ENCODE results near the gene CHST3.
"Not testable (repeated sequence)": the region's sequence is repeated elsewhere in the genome, so short reads cannot be mapped to it uniquely, and the experiment has no call there.

The CHST3 gene, protein sequence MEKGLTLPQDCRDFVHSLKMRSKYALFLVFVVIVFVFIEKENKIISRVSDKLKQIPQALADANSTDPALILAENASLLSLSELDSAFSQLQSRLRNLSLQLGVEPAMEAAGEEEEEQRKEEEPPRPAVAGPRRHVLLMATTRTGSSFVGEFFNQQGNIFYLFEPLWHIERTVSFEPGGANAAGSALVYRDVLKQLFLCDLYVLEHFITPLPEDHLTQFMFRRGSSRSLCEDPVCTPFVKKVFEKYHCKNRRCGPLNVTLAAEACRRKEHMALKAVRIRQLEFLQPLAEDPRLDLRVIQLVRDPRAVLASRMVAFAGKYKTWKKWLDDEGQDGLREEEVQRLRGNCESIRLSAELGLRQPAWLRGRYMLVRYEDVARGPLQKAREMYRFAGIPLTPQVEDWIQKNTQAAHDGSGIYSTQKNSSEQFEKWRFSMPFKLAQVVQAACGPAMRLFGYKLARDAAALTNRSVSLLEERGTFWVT

DNA sequence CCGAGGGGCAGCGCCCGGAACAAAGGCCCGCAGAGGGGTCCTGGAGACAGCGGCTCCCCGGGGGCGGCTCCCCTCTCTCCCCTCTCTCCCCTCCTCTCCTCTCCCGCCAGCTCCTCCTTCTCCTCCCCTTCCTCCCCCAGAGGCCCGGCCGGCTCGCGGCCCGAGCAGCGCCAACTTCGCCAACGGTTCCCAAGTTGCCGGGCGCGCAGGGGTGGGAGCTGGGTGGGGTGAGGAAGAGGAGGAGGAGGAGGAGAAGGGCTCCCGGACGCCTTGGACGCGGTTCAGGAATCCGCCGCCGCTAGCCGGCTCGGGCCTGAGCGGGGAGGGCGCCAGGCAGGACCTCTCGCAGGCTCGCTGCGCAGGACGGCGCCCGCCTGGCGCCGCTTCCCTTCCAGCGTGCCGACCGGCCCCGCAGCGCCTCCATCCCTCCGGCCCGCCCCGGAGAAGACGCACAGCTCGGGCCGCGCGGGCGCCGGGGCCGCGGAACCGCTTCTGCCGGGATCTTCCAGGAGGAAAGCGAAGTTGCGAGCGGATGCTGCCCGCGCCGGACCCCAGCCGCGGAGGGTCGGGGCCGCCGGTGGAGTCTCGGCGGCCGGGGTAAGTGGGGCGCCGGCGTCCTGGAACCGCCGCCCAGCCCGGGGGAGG, at the start of gene CHST3:
CHST3 (plus strand) TSS at position 298 of the 645 bp plus-strand sequence. CDS start 41,448 bp downstream, outside the sequence.
- no peak for DNase-seq

DNA sequence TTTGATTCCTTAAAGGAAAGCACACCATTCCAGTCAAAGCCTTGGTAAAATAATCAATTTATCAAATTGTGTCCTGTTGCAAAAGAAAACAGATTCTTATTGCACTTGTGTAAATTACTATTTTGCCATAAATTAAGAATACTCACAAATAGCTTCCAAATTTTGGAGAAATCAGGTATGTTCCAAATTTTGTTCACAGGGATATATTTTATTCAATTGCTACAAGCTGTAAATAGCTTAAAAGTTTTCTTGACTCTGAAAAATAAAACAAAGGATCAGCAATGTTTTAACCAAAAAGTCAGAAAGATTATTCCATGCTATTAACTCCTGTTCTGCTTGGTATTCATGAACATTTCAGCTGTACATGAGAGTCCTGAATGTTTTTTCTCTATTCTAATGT, 47.4 kb upstream of the CHST3 start:
- no peak for DNase-seq

DNA sequence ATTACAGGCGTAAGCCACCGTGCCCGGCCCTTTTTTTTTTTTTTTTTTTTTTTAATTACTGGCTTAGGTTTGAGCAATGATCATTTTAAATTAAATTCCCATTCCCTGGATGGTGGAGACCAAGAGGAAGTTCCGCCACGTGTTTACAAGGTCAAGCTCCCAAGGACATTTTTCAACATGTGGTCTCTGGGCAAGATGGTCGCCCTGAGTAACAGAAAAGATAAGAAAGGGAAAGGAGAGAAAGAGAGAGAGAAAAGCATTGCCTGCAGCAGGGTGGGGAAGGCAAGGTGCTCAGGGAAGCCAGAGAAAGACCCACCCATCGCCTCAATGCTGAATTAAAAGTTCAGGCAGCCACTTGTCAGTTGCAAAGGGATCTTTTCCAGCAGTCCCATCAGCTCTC, 45.2 kb upstream of the CHST3 start:
- DNase-seq, result no peak

DNA sequence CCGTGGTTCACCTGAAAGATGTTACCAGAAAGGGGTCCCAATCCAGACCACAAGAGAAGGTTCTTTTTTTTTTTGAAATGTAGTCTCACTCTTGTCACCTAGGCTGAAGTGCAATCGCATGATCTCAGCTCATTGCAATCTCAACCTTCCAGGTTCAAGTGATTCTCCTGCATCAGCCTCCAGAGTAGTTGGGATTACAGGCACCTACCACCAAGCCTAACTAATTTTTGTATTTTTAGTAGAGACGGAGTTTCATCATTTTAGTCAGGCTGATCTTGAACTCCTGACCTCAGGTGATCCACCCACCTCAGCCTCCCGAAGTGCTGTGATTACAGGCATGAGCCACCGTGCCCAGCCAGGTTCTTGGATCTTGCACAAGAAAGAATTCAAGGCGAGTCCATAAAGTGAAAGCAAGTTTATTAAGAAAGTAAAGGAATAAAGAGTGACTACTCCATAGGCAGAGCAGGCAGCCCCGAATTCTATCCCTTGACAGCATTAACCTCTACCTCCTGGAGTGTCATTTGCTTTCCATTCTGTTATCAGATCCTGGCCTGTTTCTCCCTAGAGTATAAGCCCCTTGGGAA, 44.1 kb upstream of the CHST3 start:
- not testable (repeated sequence) for DNase-seq

DNA sequence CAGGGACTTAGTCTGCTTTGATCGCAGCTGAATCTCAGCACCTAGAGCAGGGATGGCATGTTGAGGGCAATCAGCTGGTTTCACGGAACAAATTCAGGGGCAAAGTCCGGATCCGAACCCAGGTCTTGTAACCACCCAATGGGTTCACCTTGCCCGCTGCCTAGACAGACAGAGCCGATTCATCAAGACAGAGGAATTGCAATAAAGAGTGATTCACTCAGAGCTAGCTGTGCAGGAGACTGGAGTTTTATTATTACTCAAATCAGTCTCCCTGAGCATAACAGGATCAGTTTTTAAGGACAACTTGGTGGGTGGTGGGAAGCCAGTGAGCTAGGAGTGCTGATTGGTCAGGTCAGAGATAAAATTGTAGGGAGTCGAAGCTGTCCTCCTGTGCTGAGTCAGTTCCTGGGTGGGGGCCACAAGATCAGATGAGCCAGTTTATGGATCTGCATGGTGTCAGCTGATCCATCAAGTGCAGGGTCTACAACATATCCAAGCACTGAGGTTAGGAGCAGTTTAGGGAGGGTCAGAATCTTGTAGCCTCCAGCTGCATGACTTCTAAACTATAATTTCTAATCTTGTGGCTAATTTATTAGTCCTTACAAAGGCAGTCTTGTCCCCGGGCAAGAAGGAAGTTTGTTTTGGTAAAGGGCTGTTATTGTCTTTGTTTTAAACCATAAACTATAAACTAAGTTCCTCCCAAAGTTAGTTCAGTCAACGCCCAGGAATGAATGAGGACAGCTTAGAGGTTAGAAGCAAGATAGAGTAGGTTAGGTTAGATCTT, 43.5 kb upstream of the CHST3 start:
- no peak for DNase-seq

- no peak for DNase-seq
Measured at GRCh38 chr10:71921324-71922027, 42.7 kb upstream of the CHST3 start.

- DNase-seq, result no peak
Measured at GRCh38 chr10:71923138-71923692, 41.0 kb upstream of the CHST3 start.

GRCh38 chr10:71924771-71925170, 39.4 kb upstream of the CHST3 start:
- no peak for DNase-seq

DNA sequence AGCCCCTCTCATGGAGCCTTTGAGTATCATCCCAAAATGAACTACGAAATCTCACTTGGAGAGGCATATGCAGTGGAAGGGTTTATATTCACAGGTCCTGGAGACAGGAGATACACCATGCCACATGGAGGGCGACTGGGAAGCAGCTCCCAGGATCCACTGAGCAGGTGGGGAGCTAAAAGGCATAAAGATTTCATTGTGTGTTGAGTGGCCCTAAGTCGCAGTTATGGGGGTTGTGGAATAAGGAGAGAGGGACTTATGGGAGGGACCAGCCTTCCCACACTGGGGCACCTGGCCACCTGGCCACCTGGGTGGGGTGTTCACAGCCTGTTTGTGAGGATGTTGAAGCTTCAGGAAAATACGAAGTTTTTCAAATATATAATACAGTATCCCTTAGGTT, 37.0 kb upstream of the CHST3 start:
- no peak for DNase-seq

DNA sequence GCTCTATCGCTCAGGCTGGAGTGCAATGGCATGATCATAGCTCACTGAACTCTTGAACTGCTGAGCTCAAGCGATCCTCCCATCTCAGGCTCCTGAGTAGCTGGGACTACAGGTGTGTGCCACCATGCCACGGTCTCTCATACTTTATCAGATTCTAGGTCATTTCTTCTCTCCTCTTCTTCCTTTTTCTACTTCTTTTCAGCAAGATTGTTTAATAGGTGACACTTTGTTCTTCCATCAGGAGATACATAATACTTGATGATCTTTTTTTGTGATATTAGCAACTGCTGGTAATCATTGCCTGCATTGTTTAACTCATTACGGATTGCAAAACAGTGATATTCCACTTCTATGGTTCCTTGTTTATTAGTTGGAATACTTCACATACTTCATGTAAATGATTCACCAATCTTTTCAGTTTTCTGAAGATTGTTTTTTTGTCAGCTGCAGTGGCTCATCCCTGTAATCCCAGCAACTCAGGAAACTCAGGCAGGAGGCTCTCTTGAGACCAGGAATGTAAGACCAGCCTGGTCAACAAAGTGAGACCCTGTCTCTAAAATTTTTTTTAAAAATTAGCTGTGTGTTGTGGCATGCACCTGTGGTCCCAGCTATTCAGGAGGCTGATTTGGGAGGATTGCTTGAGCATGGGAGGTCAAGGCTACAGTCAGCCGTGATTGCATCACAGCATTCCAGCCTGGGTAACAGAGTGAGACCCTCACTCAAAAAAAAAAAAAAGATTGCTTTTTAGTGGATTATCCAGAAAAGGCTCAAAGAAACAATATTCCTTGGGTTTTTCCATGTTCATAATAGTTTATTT, 36.2 kb upstream of the CHST3 start:
- no peak for DNase-seq

GRCh38 chr10:71931295-71931694, 32.9 kb upstream of the CHST3 start:
- no peak for DNase-seq

DNA sequence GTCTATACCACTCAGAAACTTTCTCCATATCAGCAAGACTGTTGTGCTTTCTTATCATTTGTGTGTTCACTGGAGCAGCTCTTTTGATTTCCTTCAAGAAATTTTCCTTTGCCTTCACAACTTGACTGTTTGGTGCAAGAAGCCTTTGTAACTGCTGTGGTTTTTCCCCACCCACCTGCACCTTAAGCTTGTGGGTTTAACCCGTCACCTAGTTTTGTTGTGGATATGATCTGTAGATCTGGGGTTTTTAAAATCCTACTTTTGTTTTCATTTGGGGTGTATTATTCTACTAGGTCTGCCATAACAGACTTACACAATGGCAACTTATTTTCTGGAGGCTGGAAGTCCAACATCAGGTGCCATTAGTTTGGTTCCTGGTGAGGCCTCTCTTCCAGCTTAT, 30.5 kb upstream of the CHST3 start:
- no peak for DNase-seq

DNA sequence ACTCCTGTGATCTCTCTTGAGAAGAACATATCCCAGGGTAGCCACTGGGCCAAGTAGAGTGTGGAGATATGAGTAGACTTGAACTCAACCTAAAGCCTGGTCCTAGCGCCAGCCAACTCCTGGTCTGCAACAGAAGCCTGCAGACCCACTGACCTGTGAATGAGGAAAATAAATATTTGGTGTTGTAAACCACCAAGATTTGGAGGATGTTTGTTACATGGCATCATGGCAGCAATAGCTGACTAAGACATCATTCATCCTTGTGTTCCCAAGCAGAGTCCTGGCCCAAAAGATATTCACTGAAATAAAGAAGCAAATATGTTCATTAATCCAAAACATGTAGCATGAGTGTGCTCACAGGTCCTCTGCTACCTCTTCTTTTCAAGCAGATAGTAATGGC, 26.0 kb upstream of the CHST3 start:
- DNase-seq, result no peak

- no peak for DNase-seq
Measured at GRCh38 chr10:71939304-71939703, 24.9 kb upstream of the CHST3 start.

- DNase-seq, result no peak
Measured at GRCh38 chr10:71939861-71940474, 24.2 kb upstream of the CHST3 start.

GRCh38 chr10:71940752-71941151, 23.4 kb upstream of the CHST3 start:
- DNase-seq, result no peak

- DNase-seq, result no peak
Measured at GRCh38 chr10:71941318-71941717, 22.9 kb upstream of the CHST3 start.

DNA sequence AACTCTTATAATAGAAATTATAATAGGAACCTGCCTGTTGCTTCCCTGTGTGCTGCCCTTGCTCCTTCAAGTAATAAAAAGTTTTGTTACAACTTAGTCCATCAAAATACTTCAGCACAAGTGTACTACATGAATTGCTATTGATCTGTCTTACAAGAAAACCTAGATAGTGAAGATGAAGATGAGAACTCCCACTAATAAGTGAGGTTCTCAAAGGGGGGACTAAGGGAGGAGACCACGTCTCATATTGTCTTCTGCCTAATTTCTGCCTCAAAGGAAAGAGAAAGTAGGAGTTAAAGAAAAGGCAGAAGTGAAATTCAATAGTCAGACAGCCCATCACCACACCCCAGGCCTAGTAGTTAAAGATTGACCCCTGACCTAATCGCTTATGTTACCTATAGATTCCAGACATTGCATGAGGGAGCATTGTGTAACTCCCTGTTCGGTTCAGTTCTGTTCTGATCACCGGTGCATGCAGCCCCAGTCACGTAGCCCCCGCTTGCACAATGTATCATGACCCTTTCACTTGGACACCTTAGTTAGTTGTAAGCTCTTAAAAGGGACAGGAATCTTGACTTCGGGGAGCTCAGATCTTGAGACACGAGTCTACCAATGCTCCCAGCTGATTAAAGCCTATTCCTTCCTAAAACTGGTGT, 18.2 kb upstream of the CHST3 start:
- DNase-seq, result no peak

GRCh38 chr10:71946700-71947099, 17.5 kb upstream of the CHST3 start:
- no peak for DNase-seq

DNA sequence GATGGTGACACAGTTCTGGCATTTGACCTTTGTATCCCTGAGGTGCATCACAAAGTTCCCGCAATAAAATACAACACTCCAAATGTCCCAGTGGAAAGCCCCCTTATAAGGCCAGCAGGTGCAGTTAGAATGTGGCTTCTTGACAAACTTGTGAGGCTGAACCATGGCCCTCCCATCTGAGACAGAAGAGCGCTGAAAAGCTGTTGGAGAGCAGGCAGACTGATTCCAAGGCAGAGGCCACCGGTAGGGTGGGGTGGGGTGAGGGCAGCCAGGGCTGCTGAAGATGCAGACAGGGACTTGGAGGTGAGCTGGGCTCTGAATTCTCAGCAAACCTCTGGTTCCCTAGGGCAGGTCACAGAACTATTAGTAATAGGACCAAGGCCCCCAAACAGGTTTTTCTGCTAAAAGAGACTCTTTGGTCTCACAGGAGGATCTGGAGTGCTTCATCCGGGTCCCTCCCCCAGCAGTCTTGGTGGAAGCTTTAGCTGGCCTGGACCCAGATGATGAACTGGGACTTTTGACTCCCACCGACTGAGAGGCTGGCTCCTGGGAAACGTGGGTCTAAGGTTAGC, 15.6 kb upstream of the CHST3 start:
- no peak for DNase-seq

All from SW 1271 (cell line).